GM23338 (cell line): ENCODE measurements around the gene CIDEB. TPM values are rescaled to one million over a fixed set of nuclear protein-coding genes. Genes with fewer than 3 reads are reported as not detected.

Experiments
- ATAC-seq: fragments of 200-7000 bp; cut with Tn5 transposase; 3 replicates; pipeline ENCODE4 v1.9.1; 2020
- DNase-seq: peaks from one replicate; pipeline ENCODE4 v3.0.0-alpha.2; 2015; ENCODE audit warnings: low spot score
- H2AFZ ChIP-seq: fragments of 200-600 bp; sonication (generic); 2 replicates; pipeline ENCODE4 v1.8.0; 2016; ENCODE audit warnings: antibody characterized with exemption, mild to moderate bottlenecking, moderate library complexity
- H3F3A ChIP-seq: fragments of 200-600 bp; sonication (generic); replicated peaks from 2 replicates; pipeline ENCODE4 v1.8.0; 2017; ENCODE audit warnings: antibody characterized with exemption, mixed run types, low read depth
- H3K27ac ChIP-seq: fragments of 200-600 bp; sonication (generic); 2 replicates; pipeline ENCODE4 v1.6.1; 2016; ENCODE audit warnings: low read depth
- H3K27me3 ChIP-seq: fragments of 200-600 bp; sonication (generic); 2 replicates; pipeline ENCODE4 v1.8.0; 2016; ENCODE audit warnings: mild to moderate bottlenecking, mixed run types, moderate library complexity; ENCODE audit not compliant: insufficient read depth
- H3K36me3 ChIP-seq: fragments of 200-600 bp; sonication (generic); 2 replicates; pipeline ENCODE4 v1.8.0; 2016; ENCODE audit warnings: mild to moderate bottlenecking; ENCODE audit not compliant: insufficient read depth
- H3K4me1 ChIP-seq: fragments of 200-600 bp; sonication (generic); 2 replicates; pipeline ENCODE4 v1.8.0; 2016; ENCODE audit warnings: mild to moderate bottlenecking, moderate library complexity; ENCODE audit not compliant: insufficient read depth
- H3K4me2 ChIP-seq: fragments of 200-600 bp; sonication (generic); 2 replicates; pipeline ENCODE4 v1.7.1; 2017; ENCODE audit warnings: mixed run types
- H3K4me3 ChIP-seq: fragments of 200-600 bp; sonication (generic); 2 replicates; pipeline ENCODE4 v1.6.1; 2016; ENCODE audit warnings: mixed run types
- H3K79me2 ChIP-seq: fragments of 200-600 bp; sonication (generic); replicated peaks from 2 replicates; pipeline ENCODE4 v1.8.0; 2017; ENCODE audit warnings: mild to moderate bottlenecking; ENCODE audit not compliant: insufficient read depth
- H3K9me2 ChIP-seq: fragments of 200-600 bp; sonication (generic); 2 replicates; pipeline ENCODE4 v1.8.0; 2017; ENCODE audit not compliant: insufficient read depth
- H4K20me1 ChIP-seq: fragments of 200-600 bp; sonication (generic); replicated peaks from 2 replicates; pipeline ENCODE4 v1.8.0; 2017; ENCODE audit warnings: mild to moderate bottlenecking; ENCODE audit not compliant: insufficient read depth
- H3K27ac Mint-ChIP-seq: 2 replicates; pipeline ENCODE4 v1.8.0; 2020; ENCODE audit warnings: inconsistent platforms, mild to moderate bottlenecking, moderate library complexity, mixed read lengths
- H3K27me3 Mint-ChIP-seq: 3 replicates; pipeline ENCODE4 v1.8.0; 2022; ENCODE audit warnings: low read depth, mild to moderate bottlenecking, moderate library complexity, mixed read lengths, inconsistent platforms; ENCODE audit not compliant: insufficient read depth, poor library complexity
- H3K36me3 Mint-ChIP-seq: 3 replicates; pipeline ENCODE4 v1.8.0; 2021; ENCODE audit warnings: low read depth, mild to moderate bottlenecking, inconsistent platforms, moderate library complexity, mixed read lengths
- H3K4me1 Mint-ChIP-seq: 3 replicates; pipeline ENCODE4 v1.8.0; 2020; ENCODE audit warnings: mild to moderate bottlenecking, inconsistent platforms, mixed read lengths
- H3K4me3 Mint-ChIP-seq: 3 replicates; pipeline ENCODE4 v1.8.0; 2021; ENCODE audit warnings: moderate library complexity, mild to moderate bottlenecking, inconsistent platforms, mixed read lengths
- H3K9me3 Mint-ChIP-seq: 3 replicates; pipeline ENCODE4 v1.8.0; 2020; ENCODE audit warnings: moderate library complexity, mild to moderate bottlenecking, inconsistent platforms, mixed read lengths
- CTCF ChIP-seq, 2 experiments: fragments of 200-600 bp in 1 of 2; sonication (generic) in 1 of 2; conservative IDR thresholded peaks; 2 replicates each; pipeline versions ENCODE4 v1.5.1 to v1.6.1; 2016 to 2017; ENCODE audit warnings: antibody characterized with exemption in 2 of 2, low read depth in 2 of 2, mild to moderate bottlenecking in 2 of 2, moderate library complexity in 1 of 2
- EZH2 ChIP-seq: fragments of 200-600 bp; sonication (generic); IDR thresholded peaks from one replicate; pipeline ENCODE4 v1.8.0; 2017; ENCODE audit warnings: antibody characterized with exemption, mild to moderate bottlenecking, low read depth; ENCODE audit not compliant: unreplicated experiment
- EZH2phosphoT487 ChIP-seq: fragments of 200-600 bp; sonication (generic); IDR thresholded peaks from one replicate; pipeline ENCODE4 v1.8.1; 2018; ENCODE audit warnings: antibody characterized with exemption; ENCODE audit not compliant: unreplicated experiment
- JUNB ChIP-seq: IDR thresholded peaks from one replicate; pipeline ENCODE4 v1.6.1; 2016; ENCODE audit warnings: antibody characterized with exemption; ENCODE audit not compliant: unreplicated experiment
- NANOG ChIP-seq: IDR thresholded peaks from 2 replicates; pipeline ENCODE4 v1.6.1; 2016; ENCODE audit warnings: antibody characterized with exemption, borderline replicate concordance
- POLR2AphosphoS5 ChIP-seq: IDR thresholded peaks from 2 replicates; pipeline ENCODE4 v1.6.1; 2016; ENCODE audit warnings: antibody characterized with exemption, low read depth
- REST ChIP-seq: IDR thresholded peaks from one replicate; pipeline ENCODE4 v1.6.1; 2018; ENCODE audit warnings: antibody characterized with exemption; ENCODE audit not compliant: unreplicated experiment
- polyA plus RNA-seq: library from polyadenylated mRNA; unstranded; fragments of >200 nt; fragmentation: Nextera tagmentation; extraction: Ambion mirVana; gene quantifications from 2 replicates; pipeline ENCODE4 v1.2.1, GENCODE V29; 2016
- total RNA-seq: library from RNA; depleted of rRNA; stranded (reverse); fragments of >200 nt; shearing (Covaris generic); gene quantifications from 2 replicates; pipeline ENCODE4 v1.2.3, GENCODE V29; 2014
- TF ChIP-seq, protein P1 (sequence below): IDR thresholded peaks from 2 replicates; pipeline ENCODE4 v1.6.1; 2016; ENCODE audit warnings: antibody characterized with exemption

The CIDEB gene
- total and polyA plus RNA-seq, 2 experiments from 2014 or later, result 3.4 to 4.6 TPM

GRCh38 chr14:24269368-24269767 is 38.4 kb downstream of the CIDEB start:
- no peaks in the 10 kb centered on the region for H3K36me3 ChIP-seq
- no peak overlapping the region for H3K4me3 ChIP-seq
- no peak overlapping the region for H3K4me2 ChIP-seq
- no peak overlapping the region for H3K27ac ChIP-seq
- TF ChIP-seq REST, result no peak
- TF ChIP-seq JUNB, result no peak
- TF ChIP-seq NANOG, result no peak
- no peaks in the 10 kb centered on the region for H3K9me2 ChIP-seq
- H4K20me1 ChIP-seq, result no peaks in the 10 kb centered on the region
- Mint-ChIP-seq H3K27me3 (peaks cover 7% of the 10 kb centered on the region), H3K36me3 (peaks cover 6% of the 10 kb centered on the region; the same call in 2 of the 3 replicates), H3K9me3 (no peaks in the 10 kb centered on the region; the same call in 2 of the 3 replicates), H3K27ac (no peak overlapping the region), H3K4me1 (peaks cover 22% of the 10 kb centered on the region), H3K4me3 (no peak overlapping the region)
- H3K27me3 ChIP-seq, result no peaks in the 10 kb centered on the region
- no peak overlapping the region for H2AFZ ChIP-seq
- DNase-seq, result no peak
- peaks cover 16% of the 10 kb centered on the region for H3K4me1 ChIP-seq
- no peak for ATAC-seq
- H3F3A ChIP-seq, result peaks cover 11% of the 10 kb centered on the region; the same call in 1 of the 2 replicates
- H3K79me2 ChIP-seq, result no peaks in the 10 kb centered on the region; the same call in 1 of the 2 replicates

- Histone ChIP-seq H3K27me3 (no peaks in the 10 kb centered on the region), H3K4me2 (no peak overlapping the region), H3K79me2 (no peaks in the 10 kb centered on the region; the same call in 1 of the 2 replicates), H2AFZ (no peak overlapping the region), H4K20me1 (no peaks in the 10 kb centered on the region), H3K27ac (no peak overlapping the region), H3K4me1 (peaks cover 11% of the 10 kb centered on the region), H3F3A (peaks cover 11% of the 10 kb centered on the region; the same call in 1 of the 2 replicates), H3K4me3 (no peak overlapping the region), H3K36me3 (no peaks in the 10 kb centered on the region), H3K9me2 (no peaks in the 10 kb centered on the region)
- no peak overlapping the region for H3K27ac Mint-ChIP-seq
- no peak for ATAC-seq
- peaks cover 14% of the 10 kb centered on the region for H3K4me1 Mint-ChIP-seq
- no peak overlapping the region for H3K4me3 Mint-ChIP-seq
- H3K27me3 Mint-ChIP-seq, result peaks cover 7% of the 10 kb centered on the region
- no peaks in the 10 kb centered on the region; the same call in 2 of the 3 replicates for H3K9me3 Mint-ChIP-seq
- peaks cover 6% of the 10 kb centered on the region; the same call in 2 of the 3 replicates for H3K36me3 Mint-ChIP-seq
- TF ChIP-seq NANOG (no peak), POLR2AphosphoS5 (no peak), CTCF (conservative IDR thresholded peaks at IDR 0.05; ENCODE audit: low read depth in 2 of 2) (no peak), EZH2 (no peak), EZH2phosphoT487 (no peak)
- TF ChIP-seq, protein P1, sequence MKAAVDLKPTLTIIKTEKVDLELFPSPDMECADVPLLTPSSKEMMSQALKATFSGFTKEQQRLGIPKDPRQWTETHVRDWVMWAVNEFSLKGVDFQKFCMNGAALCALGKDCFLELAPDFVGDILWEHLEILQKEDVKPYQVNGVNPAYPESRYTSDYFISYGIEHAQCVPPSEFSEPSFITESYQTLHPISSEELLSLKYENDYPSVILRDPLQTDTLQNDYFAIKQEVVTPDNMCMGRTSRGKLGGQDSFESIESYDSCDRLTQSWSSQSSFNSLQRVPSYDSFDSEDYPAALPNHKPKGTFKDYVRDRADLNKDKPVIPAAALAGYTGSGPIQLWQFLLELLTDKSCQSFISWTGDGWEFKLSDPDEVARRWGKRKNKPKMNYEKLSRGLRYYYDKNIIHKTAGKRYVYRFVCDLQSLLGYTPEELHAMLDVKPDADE, result no peak
- no peak for DNase-seq
Measured at GRCh38 chr14:24268225-24268624, 39.6 kb downstream of the CIDEB start.
